ENCODE results near the gene ETV1.

GRCh38 chr7:13992596-13992964 is 3.1 kb upstream of the ETV1 start:
- no peak for TF ChIP-seq CTCF (IDR thresholded peaks at IDR 0.05)
- no peak for TF ChIP-seq EP300 (IDR thresholded peaks at IDR 0.05)
